HepG2 (cell line): ENCODE measurements around the gene STC2. TPM values are rescaled to one million over a fixed set of nuclear protein-coding genes. Genes with fewer than 3 reads are reported as not detected.
A peak's percentile ranks its signal among the peaks of the same experiment; 100 is the strongest.

Experiments used
- CC2D1A ChIP-seq: sonication (generic); formaldehyde crosslinking; IDR thresholded peaks from 2 replicates; pipeline ENCODE4 v1.8.1; 2023; ENCODE audit warnings: mild to moderate bottlenecking, missing genetic modification reagents
- ESRRA ChIP-seq: sonication (generic); formaldehyde crosslinking; IDR thresholded peaks from 2 replicates; pipeline ENCODE4 v1.5.1; 2020; ENCODE audit warnings: mild to moderate bottlenecking, low read depth, missing genetic modification reagents
- EZH2 ChIP-seq: conservative IDR thresholded peaks from 2 replicates; pipeline ENCODE4 v1.6.1; 2012; ENCODE audit warnings: mild to moderate bottlenecking, low read depth, low read length, moderate library complexity
- GFI1 ChIP-seq: sonication (generic); formaldehyde crosslinking; IDR thresholded peaks from 2 replicates; pipeline ENCODE4 v1.5.0; 2020; ENCODE audit warnings: missing genetic modification reagents, mild to moderate bottlenecking, borderline replicate concordance
- JUNB ChIP-seq: sonication (generic); formaldehyde crosslinking; IDR thresholded peaks from 2 replicates; pipeline ENCODE4 v1.8.0; 2022; ENCODE audit warnings: missing genetic modification reagents, mild to moderate bottlenecking, borderline replicate concordance
- KLF13 ChIP-seq: sonication (generic); formaldehyde crosslinking; IDR thresholded peaks from 2 replicates; pipeline ENCODE4 v1.4.0; 2020; ENCODE audit warnings: mild to moderate bottlenecking, missing genetic modification reagents
- PHF5A ChIP-seq: IDR thresholded peaks from one replicate; pipeline ENCODE4 v1.6.1; 2018; ENCODE audit warnings: low read depth, missing genetic modification reagents; ENCODE audit not compliant: unreplicated experiment
- PHF8 ChIP-seq: sonication (generic); formaldehyde crosslinking; IDR thresholded peaks from 2 replicates; pipeline ENCODE4 v1.5.0; 2020; ENCODE audit warnings: missing genetic modification reagents
- POLR2AphosphoS5 ChIP-seq: IDR thresholded peaks from 2 replicates; pipeline ENCODE4 v1.6.1; 2012; ENCODE audit warnings: low read depth, low read length
- PRPF4 ChIP-seq: fragments of 200-400 bp; formaldehyde crosslinking; IDR thresholded peaks from 2 replicates; pipeline ENCODE4 v1.6.1; 2016; ENCODE audit warnings: low read length, low read depth; ENCODE audit not compliant: poor library complexity, severe bottlenecking
- RAD21 ChIP-seq: fragments of 450-650 bp; formaldehyde crosslinking; IDR thresholded peaks from 2 replicates; pipeline ENCODE4 v1.5.0; 2020; ENCODE audit warnings: mild to moderate bottlenecking
- SATB2 ChIP-seq: sonication (generic); formaldehyde crosslinking; IDR thresholded peaks from 2 replicates; pipeline ENCODE4 v1.5.0; 2020; ENCODE audit warnings: missing genetic modification reagents
- TBX2 ChIP-seq: sonication (generic); formaldehyde crosslinking; IDR thresholded peaks from 2 replicates; pipeline ENCODE4 v1.5.0; 2020; ENCODE audit warnings: missing genetic modification reagents, mild to moderate bottlenecking, borderline replicate concordance
- ZNF205 ChIP-seq: IDR thresholded peaks from 2 replicates; pipeline ENCODE4 v1.6.1; 2018; ENCODE audit warnings: missing biosample characterization, missing genetic modification reagents
- ZNF382 ChIP-seq: sonication (generic); formaldehyde crosslinking; IDR thresholded peaks from 2 replicates; pipeline ENCODE4 v1.5.0; 2020; ENCODE audit warnings: missing genetic modification reagents, mild to moderate bottlenecking, borderline replicate concordance
- ZNF562 ChIP-seq: sonication (generic); formaldehyde crosslinking; IDR thresholded peaks from 2 replicates; pipeline ENCODE4 v1.8.0; 2022; ENCODE audit warnings: missing genetic modification reagents, borderline replicate concordance
- ZNF788 ChIP-seq: sonication (generic); formaldehyde crosslinking; IDR thresholded peaks from 2 replicates; pipeline ENCODE4 v1.5.0; 2020; ENCODE audit warnings: mild to moderate bottlenecking, missing genetic modification reagents, borderline replicate concordance
- ZZZ3 ChIP-seq: sonication (generic); formaldehyde crosslinking; IDR thresholded peaks from 2 replicates; pipeline ENCODE4 v1.4.0; 2020; ENCODE audit warnings: missing genetic modification reagents, mild to moderate bottlenecking, borderline replicate concordance
- polyA plus RNA-seq, 8 experiments: library from polyadenylated mRNA; depleted of rRNA in 3 of 8; stranded (reverse) in 7 of 8; unstranded in 1 of 8; fragments of >200 nt; fragmentation: Illumina TruSeq in 4 of 8; extraction: Trizol in 4 of 8; gene quantifications; 2 replicates each; pipeline versions ENCODE4 v1.2.1 to v1.2.3, GENCODE V29; 2011 to 2016; ENCODE audit warnings: low read depth in 4 of 8, missing spikeins in 1 of 8, mixed read lengths in 1 of 8; ENCODE audit not compliant: insufficient read depth in 1 of 8
- total RNA-seq, 5 experiments: library from RNA; depleted of rRNA; stranded (reverse); fragments of >200 nt; fragmentation: Illumina TruSeq; extraction: Trizol; gene quantifications; 2 replicates each; pipeline ENCODE4 v1.2.3, GENCODE V29; 2016; ENCODE audit warnings: low read depth in 1 of 5
- TF ChIP-seq, protein P1 (sequence below): sonication (generic); formaldehyde crosslinking; IDR thresholded peaks from 2 replicates; pipeline ENCODE4 v1.5.1; 2020; ENCODE audit warnings: missing genetic modification reagents, mild to moderate bottlenecking, borderline replicate concordance
- TF ChIP-seq, protein P2 (sequence below): sonication (generic); formaldehyde crosslinking; IDR thresholded peaks from 2 replicates; pipeline ENCODE4 v1.9.0; 2022; ENCODE audit warnings: missing genetic modification reagents, mild to moderate bottlenecking, borderline replicate concordance
- TF ChIP-seq, protein P3 (sequence below): sonication (generic); formaldehyde crosslinking; IDR thresholded peaks from 2 replicates; pipeline ENCODE4 v1.5.0; 2020; ENCODE audit warnings: mild to moderate bottlenecking, missing genetic modification reagents
- TF ChIP-seq, protein P4 (sequence below): sonication (generic); formaldehyde crosslinking; IDR thresholded peaks from 2 replicates; pipeline ENCODE4 v1.9.0; 2021; ENCODE audit warnings: missing genetic modification reagents, borderline replicate concordance

STC2 gene
- total and polyA plus RNA-seq, 2 of the 13 experiments (the other 11 are each of a cell fraction or from before 2014, with no cell fraction given): 27.1 to 69.2 TPM

DNA sequence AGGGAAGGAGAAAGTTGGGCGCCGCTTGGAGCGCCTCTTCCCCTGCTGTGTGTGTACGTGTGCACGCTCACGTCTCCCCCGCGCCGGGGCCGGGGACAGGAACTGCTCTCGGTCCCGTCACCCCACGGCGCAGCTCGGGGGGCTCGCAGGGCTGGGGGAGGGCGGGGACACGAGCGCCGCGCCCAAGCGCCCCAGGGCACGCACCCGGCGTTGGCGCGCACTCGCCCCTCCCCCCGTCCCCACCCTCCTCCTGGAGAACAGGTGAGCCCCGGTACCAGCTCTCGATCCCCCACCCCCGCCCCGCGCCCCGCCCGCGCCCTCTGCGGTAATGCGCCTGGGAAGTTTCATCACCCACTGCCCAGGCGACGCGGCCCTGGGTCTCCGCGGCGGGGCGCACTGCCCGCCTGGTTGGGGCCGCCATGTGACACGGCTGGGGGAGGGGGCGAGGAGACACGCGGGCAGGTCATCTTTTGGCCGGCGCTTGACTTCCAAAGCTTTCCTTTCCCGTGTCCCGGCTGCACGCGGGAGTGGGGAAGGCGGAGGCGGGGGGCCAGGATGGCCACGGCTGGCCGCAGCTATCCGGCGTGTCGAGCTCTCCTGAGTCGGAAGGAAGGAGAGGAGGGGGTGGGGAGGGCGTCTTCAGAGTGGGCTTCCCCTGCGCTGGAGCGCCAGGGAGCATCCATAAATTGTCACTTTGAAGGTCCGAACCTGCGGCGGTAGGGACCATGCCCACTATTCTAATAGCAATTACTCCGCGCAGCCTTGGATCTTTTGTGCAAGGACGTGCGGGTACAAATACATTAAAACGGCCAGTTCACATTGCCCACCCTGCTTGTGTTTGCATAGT is 1.5 kb upstream of the STC2 start (continued):
- TF ChIP-seq, protein P1, sequence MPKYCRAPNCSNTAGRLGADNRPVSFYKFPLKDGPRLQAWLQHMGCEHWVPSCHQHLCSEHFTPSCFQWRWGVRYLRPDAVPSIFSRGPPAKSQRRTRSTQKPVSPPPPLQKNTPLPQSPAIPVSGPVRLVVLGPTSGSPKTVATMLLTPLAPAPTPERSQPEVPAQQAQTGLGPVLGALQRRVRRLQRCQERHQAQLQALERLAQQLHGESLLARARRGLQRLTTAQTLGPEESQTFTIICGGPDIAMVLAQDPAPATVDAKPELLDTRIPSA: peak; percentile 72; the same call in 1 of the 2 replicates
- TF ChIP-seq ESRRA (no peak), POLR2AphosphoS5 (peak; percentile 50; the same call in 1 of the 2 replicates), PHF5A (CRISPR knock-in tag) (peak; percentile 14), PHF8 (CRISPR knock-in tag) (peak; percentile 73), ZZZ3 (CRISPR knock-in tag) (0 out of 2 replicates have a peak, but pooled peaks have one; percentile 30), GFI1 (CRISPR knock-in tag) (no peak), ZNF788 (CRISPR knock-in tag) (peak; percentile 69; the same call in 1 of the 2 replicates), CC2D1A (CRISPR knock-in tag) (no peak), KLF13 (CRISPR knock-in tag) (no peak), ZNF562 (no peak), ZNF205 (CRISPR knock-in tag) (no peak), ZNF382 (CRISPR knock-in tag) (no peak), TBX2 (CRISPR knock-in tag) (peak; percentile 66; the same call in 1 of the 2 replicates), PRPF4 (no peak), JUNB (CRISPR knock-in tag) (no peak), SATB2 (CRISPR knock-in tag) (no peak), RAD21 (CRISPR knock-in tag) (peak; percentile 53), EZH2 (no peak)
- TF ChIP-seq, protein P2, sequence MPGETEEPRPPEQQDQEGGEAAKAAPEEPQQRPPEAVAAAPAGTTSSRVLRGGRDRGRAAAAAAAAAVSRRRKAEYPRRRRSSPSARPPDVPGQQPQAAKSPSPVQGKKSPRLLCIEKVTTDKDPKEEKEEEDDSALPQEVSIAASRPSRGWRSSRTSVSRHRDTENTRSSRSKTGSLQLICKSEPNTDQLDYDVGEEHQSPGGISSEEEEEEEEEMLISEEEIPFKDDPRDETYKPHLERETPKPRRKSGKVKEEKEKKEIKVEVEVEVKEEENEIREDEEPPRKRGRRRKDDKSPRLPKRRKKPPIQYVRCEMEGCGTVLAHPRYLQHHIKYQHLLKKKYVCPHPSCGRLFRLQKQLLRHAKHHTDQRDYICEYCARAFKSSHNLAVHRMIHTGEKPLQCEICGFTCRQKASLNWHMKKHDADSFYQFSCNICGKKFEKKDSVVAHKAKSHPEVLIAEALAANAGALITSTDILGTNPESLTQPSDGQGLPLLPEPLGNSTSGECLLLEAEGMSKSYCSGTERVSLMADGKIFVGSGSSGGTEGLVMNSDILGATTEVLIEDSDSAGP: no peak; the same call in 1 of the 2 replicates
- TF ChIP-seq, protein P3, sequence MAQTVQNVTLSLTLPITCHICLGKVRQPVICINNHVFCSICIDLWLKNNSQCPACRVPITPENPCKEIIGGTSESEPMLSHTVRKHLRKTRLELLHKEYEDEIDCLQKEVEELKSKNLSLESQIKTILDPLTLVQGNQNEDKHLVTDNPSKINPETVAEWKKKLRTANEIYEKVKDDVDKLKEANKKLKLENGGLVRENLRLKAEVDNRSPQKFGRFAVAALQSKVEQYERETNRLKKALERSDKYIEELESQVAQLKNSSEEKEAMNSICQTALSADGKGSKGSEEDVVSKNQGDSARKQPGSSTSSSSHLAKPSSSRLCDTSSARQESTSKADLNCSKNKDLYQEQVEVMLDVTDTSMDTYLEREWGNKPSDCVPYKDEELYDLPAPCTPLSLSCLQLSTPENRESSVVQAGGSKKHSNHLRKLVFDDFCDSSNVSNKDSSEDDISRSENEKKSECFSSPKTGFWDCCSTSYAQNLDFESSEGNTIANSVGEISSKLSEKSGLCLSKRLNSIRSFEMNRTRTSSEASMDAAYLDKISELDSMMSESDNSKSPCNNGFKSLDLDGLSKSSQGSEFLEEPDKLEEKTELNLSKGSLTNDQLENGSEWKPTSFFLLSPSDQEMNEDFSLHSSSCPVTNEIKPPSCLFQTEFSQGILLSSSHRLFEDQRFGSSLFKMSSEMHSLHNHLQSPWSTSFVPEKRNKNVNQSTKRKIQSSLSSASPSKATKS (CRISPR knock-in tag): no peak
- TF ChIP-seq, protein P4, sequence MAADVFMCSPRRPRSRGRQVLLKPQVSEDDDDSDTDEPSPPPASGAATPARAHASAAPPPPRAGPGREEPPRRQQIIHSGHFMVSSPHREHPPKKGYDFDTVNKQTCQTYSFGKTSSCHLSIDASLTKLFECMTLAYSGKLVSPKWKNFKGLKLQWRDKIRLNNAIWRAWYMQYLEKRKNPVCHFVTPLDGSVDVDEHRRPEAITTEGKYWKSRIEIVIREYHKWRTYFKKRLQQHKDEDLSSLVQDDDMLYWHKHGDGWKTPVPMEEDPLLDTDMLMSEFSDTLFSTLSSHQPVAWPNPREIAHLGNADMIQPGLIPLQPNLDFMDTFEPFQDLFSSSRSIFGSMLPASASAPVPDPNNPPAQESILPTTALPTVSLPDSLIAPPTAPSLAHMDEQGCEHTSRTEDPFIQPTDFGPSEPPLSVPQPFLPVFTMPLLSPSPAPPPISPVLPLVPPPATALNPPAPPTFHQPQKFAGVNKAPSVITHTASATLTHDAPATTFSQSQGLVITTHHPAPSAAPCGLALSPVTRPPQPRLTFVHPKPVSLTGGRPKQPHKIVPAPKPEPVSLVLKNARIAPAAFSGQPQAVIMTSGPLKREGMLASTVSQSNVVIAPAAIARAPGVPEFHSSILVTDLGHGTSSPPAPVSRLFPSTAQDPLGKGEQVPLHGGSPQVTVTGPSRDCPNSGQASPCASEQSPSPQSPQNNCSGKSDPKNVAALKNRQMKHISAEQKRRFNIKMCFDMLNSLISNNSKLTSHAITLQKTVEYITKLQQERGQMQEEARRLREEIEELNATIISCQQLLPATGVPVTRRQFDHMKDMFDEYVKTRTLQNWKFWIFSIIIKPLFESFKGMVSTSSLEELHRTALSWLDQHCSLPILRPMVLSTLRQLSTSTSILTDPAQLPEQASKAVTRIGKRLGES (CRISPR knock-in tag): no peak
